SK-N-SH (cell line): ENCODE data around the gene CHGA. TPM values are rescaled to one million over a fixed set of nuclear protein-coding genes. Genes with fewer than 3 reads are reported as not detected.

Experiments used
- CTCF ChIA-PET: fragments of 300-600, 350-600 bp; formaldehyde crosslinking; extraction: SDS; loops from one replicate; lab custom pipeline; 2021; lab: Yijun Ruan, JAX
- POLR2A ChIA-PET: fragments of 350-600 bp; sonication (Branson Sonifier 250); formaldehyde crosslinking; extraction: SDS; loops from one replicate; lab custom pipeline; 2020; ENCODE audit warnings: antibody characterized with exemption, inconsistent platforms; lab: Yijun Ruan, JAX
- DNase-seq: peaks from one replicate; pipeline ENCODE4 v3.0.0; 2012
- H2AFZ ChIP-seq: fragments of 200-600 bp; sonication (generic); 2 replicates; pipeline ENCODE4 v1.8.1; 2016; ENCODE audit warnings: antibody characterized with exemption, mild to moderate bottlenecking, low read depth
- H3F3A ChIP-seq: fragments of 200-600 bp; sonication (generic); replicated peaks from 2 replicates; pipeline ENCODE3; 2016; ENCODE audit warnings: antibody characterized with exemption, mild to moderate bottlenecking; ENCODE audit not compliant: insufficient read depth
- H3K27ac ChIP-seq, 2 experiments: fragments of 200-500 bp in 1 of 2; fragments of 200-600 bp in 1 of 2; sonication (Bioruptor generic) in 1 of 2; sonication (generic), shearing (Covaris generic) in 1 of 2; 2 replicates each; pipeline versions ENCODE4 v1.5.1 to v1.6.1; 2014 to 2016; ENCODE audit warnings: low read depth in 2 of 2, inconsistent platforms in 1 of 2, low read length in 1 of 2, mild to moderate bottlenecking in 1 of 2, mixed read lengths in 1 of 2
- H3K27me3 ChIP-seq: fragments of 200-600 bp; sonication (generic), shearing (Covaris generic); 2 replicates; pipeline ENCODE4 v1.6.1; 2016; ENCODE audit warnings: mixed run types; ENCODE audit not compliant: insufficient read depth
- H3K36me3 ChIP-seq, 2 experiments: fragments of 200-500 bp in 1 of 2; fragments of 200-600 bp in 1 of 2; sonication (Bioruptor generic) in 1 of 2; sonication (generic) in 1 of 2; replicated peaks in 1 of 2; 2 replicates each; pipeline versions ENCODE3 to v1.5.1; 2014 to 2016; ENCODE audit warnings: low read length in 1 of 2, mild to moderate bottlenecking in 1 of 2; ENCODE audit not compliant: insufficient read depth in 2 of 2, control insufficient read depth in 1 of 2
- H3K4me1 ChIP-seq, 2 experiments: fragments of 200-500 bp in 1 of 2; fragments of 200-600 bp in 1 of 2; sonication (Bioruptor generic) in 1 of 2; sonication (generic), shearing (Covaris generic) in 1 of 2; 2 replicates each; pipeline versions ENCODE4 v1.5.1 to v1.6.1; 2014 to 2016; ENCODE audit warnings: low read depth in 1 of 2, low read length in 1 of 2, mixed run types in 1 of 2; ENCODE audit not compliant: insufficient read depth in 2 of 2, control insufficient read depth in 1 of 2
- H3K4me2 ChIP-seq: fragments of 200-600 bp; sonication (generic), shearing (Covaris generic); 2 replicates; pipeline ENCODE4 v1.6.1; 2017; ENCODE audit warnings: mixed run types
- H3K4me3 ChIP-seq, 2 experiments: fragments of 200-500 bp in 1 of 2; fragments of 200-600 bp in 1 of 2; sonication (Bioruptor generic) in 1 of 2; sonication (generic), shearing (Covaris generic) in 1 of 2; 2 replicates each; pipeline versions ENCODE4 v1.5.1 to v1.8.1; 2014 to 2016; ENCODE audit warnings: low read depth in 2 of 2, inconsistent platforms in 1 of 2, low read length in 1 of 2, mild to moderate bottlenecking in 1 of 2, mixed read lengths in 1 of 2, moderate library complexity in 1 of 2
- H3K79me2 ChIP-seq: fragments of 200-600 bp; sonication (generic); 2 replicates; pipeline ENCODE4 v1.8.1; 2017; ENCODE audit warnings: mild to moderate bottlenecking; ENCODE audit not compliant: insufficient read depth
- H3K9ac ChIP-seq: fragments of 200-600 bp; sonication (generic); 2 replicates; pipeline ENCODE4 v1.6.1; 2017; ENCODE audit warnings: mixed run types
- H3K9me2 ChIP-seq: fragments of 200-600 bp; sonication (generic); 2 replicates; pipeline ENCODE4 v1.6.1; 2017; ENCODE audit warnings: mixed run types
- H3K9me3 ChIP-seq: fragments of 200-600 bp; sonication (generic); 2 replicates; pipeline ENCODE4 v1.6.1; 2017; ENCODE audit warnings: mixed run types, mild to moderate bottlenecking, moderate library complexity
- H4K20me1 ChIP-seq: fragments of 200-600 bp; sonication (generic); 2 replicates; pipeline ENCODE4 v1.6.1; 2017; ENCODE audit warnings: mild to moderate bottlenecking, mixed run types; ENCODE audit not compliant: insufficient read depth
- CHD2 ChIP-seq: fragments of 150-350 bp; IDR thresholded peaks from 2 replicates; pipeline ENCODE4 v1.6.1; 2018; ENCODE audit warnings: low read length; ENCODE audit not compliant: partially characterized antibody
- EZH2phosphoT487 ChIP-seq: fragments of 200-600 bp; sonication (generic); IDR thresholded peaks from 2 replicates; pipeline ENCODE4 v1.6.1; 2017; ENCODE audit warnings: low read depth, mixed run types, mild to moderate bottlenecking, antibody characterized with exemption, moderate library complexity, borderline replicate concordance
- RAD21 ChIP-seq: IDR thresholded peaks from 2 replicates; pipeline ENCODE4 v1.6.1; 2012; ENCODE audit warnings: mild to moderate bottlenecking, low read length
- RFX5 ChIP-seq: IDR thresholded peaks from 2 replicates; pipeline ENCODE4 v1.6.1; 2012; ENCODE audit warnings: mild to moderate bottlenecking, improper control_type of control experiment, low read length
- SMC3 ChIP-seq: IDR thresholded peaks from 2 replicates; pipeline ENCODE4 v1.6.1; 2012; ENCODE audit warnings: low read depth, low read length, improper control_type of control experiment
- ZBTB33 ChIP-seq: IDR thresholded peaks from 2 replicates; pipeline ENCODE4 v1.4.0; 2012; ENCODE audit warnings: low read depth, borderline replicate concordance
- WGBS: methylation state at CpG from one replicate; pipeline ENCODE4 v1.1.6; 2017; ENCODE audit warnings: low lambda C conversion rate; 5-methylcytosine and 5-hydroxymethylcytosine counted together
- polyA plus RNA-seq, 3 experiments: library from polyadenylated mRNA; depleted of rRNA; stranded (reverse); fragments of >200 nt; gene quantifications; 2 replicates each; pipeline ENCODE4 v1.2.3, GENCODE V29; 2012
- TF ChIP-seq, protein P1 (sequence below): IDR thresholded peaks from 2 replicates; pipeline ENCODE4 v1.6.1; 2012; ENCODE audit warnings: mild to moderate bottlenecking, low read depth, low read length, moderate library complexity

Gene CHGA
- polyA plus RNA-seq, 1 of the 3 experiments (the other 2 are of a cell fraction): 5.6 TPM

DNA sequence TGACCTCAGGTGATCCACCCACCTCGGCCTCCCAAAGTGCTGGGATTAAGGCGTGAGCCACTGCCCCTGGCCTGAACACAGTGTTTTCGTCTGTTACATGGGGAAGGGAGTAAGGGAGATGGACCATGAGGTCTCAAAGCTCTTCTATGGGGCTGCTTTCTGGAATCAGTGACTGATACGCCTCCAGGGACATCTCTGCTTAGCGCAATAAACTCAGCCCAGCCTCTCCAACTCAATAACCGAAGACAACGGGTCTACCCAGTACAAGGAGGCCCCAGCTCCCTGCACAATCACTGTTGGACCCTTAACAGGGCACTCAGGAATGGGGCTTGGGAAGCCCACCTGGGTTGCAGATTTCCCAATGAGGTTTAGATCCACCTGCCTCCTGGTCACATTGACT, 42.6 kb upstream of the CHGA start:
- Histone ChIP-seq H2AFZ (no peak overlapping the region), H4K20me1 (no peaks in the 10 kb centered on the region), H3K9me3 (no peaks in the 10 kb centered on the region), H3K79me2 (no peaks in the 10 kb centered on the region), H3K4me2 (no peak overlapping the region), H3K4me1 (peaks cover 0 to 30% of the 10 kb centered on the region in 2 experiments; a peak in 1 of 4 replicates), H3K4me3 (no peak overlapping the region), H3F3A (no peaks in the 10 kb centered on the region), H3K27ac (no peak overlapping the region), H3K9ac (no peak overlapping the region), H3K9me2 (no peaks in the 10 kb centered on the region), H3K27me3 (peaks cover 17% of the 10 kb centered on the region; the same call in 1 of the 2 replicates), H3K36me3 (no peaks in the 10 kb centered on the region)
- ChIA-PET CTCF (interaction anchor here (0.7 to 3.2 kb wide), 39 partner anchors 10 to 298 kb away, joined by 3 to 34 read pairs (median 4); partner anchors contain the start of gene CHGA), POLR2A (interaction anchor here (1.1 to 7.6 kb wide), 5 partner anchors 37 to 57 kb away, joined by 4 to 141 read pairs (median 21); partner anchors contain the start of gene CHGA)
- TF ChIP-seq, protein P1, sequence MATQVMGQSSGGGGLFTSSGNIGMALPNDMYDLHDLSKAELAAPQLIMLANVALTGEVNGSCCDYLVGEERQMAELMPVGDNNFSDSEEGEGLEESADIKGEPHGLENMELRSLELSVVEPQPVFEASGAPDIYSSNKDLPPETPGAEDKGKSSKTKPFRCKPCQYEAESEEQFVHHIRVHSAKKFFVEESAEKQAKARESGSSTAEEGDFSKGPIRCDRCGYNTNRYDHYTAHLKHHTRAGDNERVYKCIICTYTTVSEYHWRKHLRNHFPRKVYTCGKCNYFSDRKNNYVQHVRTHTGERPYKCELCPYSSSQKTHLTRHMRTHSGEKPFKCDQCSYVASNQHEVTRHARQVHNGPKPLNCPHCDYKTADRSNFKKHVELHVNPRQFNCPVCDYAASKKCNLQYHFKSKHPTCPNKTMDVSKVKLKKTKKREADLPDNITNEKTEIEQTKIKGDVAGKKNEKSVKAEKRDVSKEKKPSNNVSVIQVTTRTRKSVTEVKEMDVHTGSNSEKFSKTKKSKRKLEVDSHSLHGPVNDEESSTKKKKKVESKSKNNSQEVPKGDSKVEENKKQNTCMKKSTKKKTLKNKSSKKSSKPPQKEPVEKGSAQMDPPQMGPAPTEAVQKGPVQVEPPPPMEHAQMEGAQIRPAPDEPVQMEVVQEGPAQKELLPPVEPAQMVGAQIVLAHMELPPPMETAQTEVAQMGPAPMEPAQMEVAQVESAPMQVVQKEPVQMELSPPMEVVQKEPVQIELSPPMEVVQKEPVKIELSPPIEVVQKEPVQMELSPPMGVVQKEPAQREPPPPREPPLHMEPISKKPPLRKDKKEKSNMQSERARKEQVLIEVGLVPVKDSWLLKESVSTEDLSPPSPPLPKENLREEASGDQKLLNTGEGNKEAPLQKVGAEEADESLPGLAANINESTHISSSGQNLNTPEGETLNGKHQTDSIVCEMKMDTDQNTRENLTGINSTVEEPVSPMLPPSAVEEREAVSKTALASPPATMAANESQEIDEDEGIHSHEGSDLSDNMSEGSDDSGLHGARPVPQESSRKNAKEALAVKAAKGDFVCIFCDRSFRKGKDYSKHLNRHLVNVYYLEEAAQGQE: no peak
- WGBS: 34% methylated on average over 5 of the region's 7 CpGs
- DNase-seq: no peak

- peak; percentile 63 for DNase-seq
- 49% methylated on average over 11 of the region's 12 CpGs for WGBS
- CTCF ChIA-PET: interaction anchor here (0.6 to 3.2 kb wide), 40 partner anchors 10 to 297 kb away, joined by 3 to 34 read pairs (median 4); partner anchors contain the start of gene CHGA
Observed at GRCh38 chr14:92880851-92881250, 42.1 kb upstream of the CHGA start.

GRCh38 chr14:92883066-92883465, 39.9 kb upstream of the CHGA start:
- no peak for TF ChIP-seq EZH2phosphoT487
- no peak for TF ChIP-seq RFX5
- no peak for TF ChIP-seq ZBTB33
- Histone ChIP-seq H3K79me2 (no peaks in the 10 kb centered on the region), H3K9me2 (no peaks in the 10 kb centered on the region), H3K27ac (no peak overlapping the region), H3K4me3 (no peak overlapping the region), H3K4me2 (no peak overlapping the region), H2AFZ (no peak overlapping the region), H3K27me3 (peaks cover 7% of the 10 kb centered on the region; the same call in 1 of the 2 replicates), H3F3A (no peaks in the 10 kb centered on the region), H3K36me3 (no peaks in the 10 kb centered on the region), H3K9me3 (no peaks in the 10 kb centered on the region), H3K4me1 (peaks cover 0 to 52% of the 10 kb centered on the region in 2 experiments; a peak in 2 of 4 replicates), H3K9ac (no peak overlapping the region), H4K20me1 (no peaks in the 10 kb centered on the region)
- WGBS: 42% methylated on average over 5 of the region's 5 CpGs
- ChIA-PET POLR2A (interaction anchor here (0.7 to 7.6 kb wide), 2 partner anchors 47 to 51 kb away, joined by 3 to 141 read pairs; no protein-coding TSS in a partner anchor), CTCF (interaction anchor here (0.8 to 3.6 kb wide), 3 partner anchors 49 to 256 kb away, joined by 4 to 20 read pairs (median 11); no protein-coding TSS in a partner anchor)
- no peak for DNase-seq

More at GRCh38 chr14:92880851-92881250, 42.1 kb upstream of the CHGA start:
- no peaks in the 10 kb centered on the region for H3K79me2 ChIP-seq
- H3K9me2 ChIP-seq: no peaks in the 10 kb centered on the region
- H3K36me3 ChIP-seq: no peaks in the 10 kb centered on the region
- H3K27me3 ChIP-seq: peaks cover 22% of the 10 kb centered on the region; the same call in 1 of the 2 replicates
- H3K4me1 ChIP-seq: peaks cover 0 to 35% of the 10 kb centered on the region in 2 experiments; a peak in 1 of 4 replicates
- no peak overlapping the region for H3K4me2 ChIP-seq
- peak overlapping the region in 1 of 2 experiments; percentile 19; a peak in 1 of 4 replicates for H3K27ac ChIP-seq
- H3K9me3 ChIP-seq: no peaks in the 10 kb centered on the region
- POLR2A ChIA-PET: interaction anchor here (1.1 to 7.6 kb wide), 6 partner anchors 37 to 64 kb away, joined by 3 to 141 read pairs (median 14); partner anchors contain the start of gene CHGA
- H4K20me1 ChIP-seq: no peaks in the 10 kb centered on the region
- no peak overlapping the region for H2AFZ ChIP-seq
- H3K4me3 ChIP-seq: no peak overlapping the region; a peak in 1 of 4 replicates
- TF ChIP-seq SMC3 (peak; percentile 63; the same call in 1 of the 2 replicates), CHD2 (no peak), RAD21 (peak; percentile 88), RFX5 (no peak)
- H3K9ac ChIP-seq: no peak overlapping the region
- no peaks in the 10 kb centered on the region for H3F3A ChIP-seq
